Activated T-helper 9 cell treated with anti-CD3 and anti-CD28 coated beads, Interleukin-2, amount 50 U/mL, for 16 hours (primary cell): ENCODE data around the gene PKNOX2.

Source experiments
- DNase-seq: peaks from one replicate; pipeline ENCODE4 v3.0.0-alpha.2; 2020; ENCODE audit warnings: low read depth

PKNOX2 gene

GRCh38 chr11:125154378-125155099 lies 10.0 kb upstream of the PKNOX2 start:
- no peak for DNase-seq

- DNase-seq: no peak
Observed at GRCh38 chr11:125155100-125155444, 9.5 kb upstream of the PKNOX2 start.

- no peak for DNase-seq
Observed at GRCh38 chr11:125155767-125156166, 8.8 kb upstream of the PKNOX2 start.

GRCh38 chr11:125156346-125157117 lies 8.0 kb upstream of the PKNOX2 start:
- no peak for DNase-seq

- no peak for DNase-seq
Observed at GRCh38 chr11:125157118-125157733, 7.3 kb upstream of the PKNOX2 start.

GRCh38 chr11:125157953-125158680 lies 6.4 kb upstream of the PKNOX2 start:
- DNase-seq: no peak

GRCh38 chr11:125162743-125163142 lies 1.8 kb upstream of the PKNOX2 start:
- no peak for DNase-seq

GRCh38 chr11:125163431-125164063 lies 1.0 kb upstream of the PKNOX2 start:
- DNase-seq: no peak

- DNase-seq: no peak
Observed at GRCh38 chr11:125164091-125164421, 495 bp upstream of the PKNOX2 start.

- no peak for DNase-seq
Observed at GRCh38 chr11:125165111-125165842, 726 bp downstream of the PKNOX2 start.

GRCh38 chr11:125165843-125166763 lies 1.6 kb downstream of the PKNOX2 start:
- DNase-seq: no peak

- no peak for DNase-seq
Observed at GRCh38 chr11:125166764-125167291, 2.3 kb downstream of the PKNOX2 start.

GRCh38 chr11:125167292-125167953 lies 2.9 kb downstream of the PKNOX2 start:
- no peak for DNase-seq

GRCh38 chr11:125167954-125168835 lies 3.6 kb downstream of the PKNOX2 start:
- no peak for DNase-seq

GRCh38 chr11:125168918-125169456 lies 4.4 kb downstream of the PKNOX2 start:
- no peak for DNase-seq

- no peak for DNase-seq
Observed at GRCh38 chr11:125170001-125170509, 5.5 kb downstream of the PKNOX2 start.

- DNase-seq: no peak
Observed at GRCh38 chr11:125170510-125171031, 6.0 kb downstream of the PKNOX2 start.

- DNase-seq: no peak
Observed at GRCh38 chr11:125171974-125172373, 7.4 kb downstream of the PKNOX2 start.
